NCI-H2196 treated with DMSO at 0.1 percent for 48 hours (cell line): Measurements from ENCODE around the gene DUS2.

Experiments used
- DNase-seq: peaks from one replicate; lab custom pipeline; 2025; ENCODE audit not compliant: unreplicated experiment; lab: John Stamatoyannopoulos, UW

DUS2 gene

GRCh38 chr16:68041783-68042182 lies 18.7 kb downstream of the DUS2 start:
- DNase-seq: no peak

- DNase-seq: no peak
Measured at GRCh38 chr16:68046106-68046505, 23.0 kb downstream of the DUS2 start.

- no peak for DNase-seq
Measured at GRCh38 chr16:68047987-68048386, 24.9 kb downstream of the DUS2 start.

GRCh38 chr16:68049449-68049848 lies 26.4 kb downstream of the DUS2 start:
- DNase-seq: no peak

GRCh38 chr16:68055395-68055794 lies 32.3 kb downstream of the DUS2 start:
- no peak for DNase-seq

GRCh38 chr16:68059804-68060203 lies 36.7 kb downstream of the DUS2 start:
- no peak for DNase-seq

- DNase-seq: no peak
Measured at GRCh38 chr16:68061396-68061795, 38.3 kb downstream of the DUS2 start.

- no peak for DNase-seq
Measured at GRCh38 chr16:68062910-68063393, 39.9 kb downstream of the DUS2 start.

GRCh38 chr16:68064791-68065365 lies 41.8 kb downstream of the DUS2 start:
- DNase-seq: peak; percentile 29

GRCh38 chr16:68065716-68066305 lies 42.7 kb downstream of the DUS2 start:
- DNase-seq: no peak

GRCh38 chr16:68066763-68067162 lies 43.7 kb downstream of the DUS2 start:
- no peak for DNase-seq

GRCh38 chr16:68068926-68069325 lies 45.8 kb downstream of the DUS2 start:
- DNase-seq: no peak

GRCh38 chr16:68069511-68070248 lies 46.6 kb downstream of the DUS2 start:
- peak; percentile 34 for DNase-seq

GRCh38 chr16:68070249-68070730 lies 47.2 kb downstream of the DUS2 start:
- DNase-seq: no peak

- DNase-seq: no peak
Measured at GRCh38 chr16:68070806-68071517, 47.9 kb downstream of the DUS2 start.

- DNase-seq: no peak
Measured at GRCh38 chr16:68071518-68071901, 48.4 kb downstream of the DUS2 start.

- no peak for DNase-seq
Measured at GRCh38 chr16:68072038-68072695, 49.1 kb downstream of the DUS2 start.

GRCh38 chr16:68073902-68074760 lies 51.0 kb downstream of the DUS2 start:
- no peak for DNase-seq

- DNase-seq: no peak
Measured at GRCh38 chr16:68074850-68075555, 51.9 kb downstream of the DUS2 start.
